ENCODE data around the gene ADGB. TPM values are rescaled to one million over a fixed set of nuclear protein-coding genes. Genes with fewer than 3 reads are reported as not detected.
"Not testable (repeated sequence)": the region's sequence is repeated elsewhere in the genome, so short reads cannot be mapped to it uniquely, and the experiment has no call there.

Gene ADGB
- total RNA-seq, 2 experiments from 2014 or later, result not detected

DNA sequence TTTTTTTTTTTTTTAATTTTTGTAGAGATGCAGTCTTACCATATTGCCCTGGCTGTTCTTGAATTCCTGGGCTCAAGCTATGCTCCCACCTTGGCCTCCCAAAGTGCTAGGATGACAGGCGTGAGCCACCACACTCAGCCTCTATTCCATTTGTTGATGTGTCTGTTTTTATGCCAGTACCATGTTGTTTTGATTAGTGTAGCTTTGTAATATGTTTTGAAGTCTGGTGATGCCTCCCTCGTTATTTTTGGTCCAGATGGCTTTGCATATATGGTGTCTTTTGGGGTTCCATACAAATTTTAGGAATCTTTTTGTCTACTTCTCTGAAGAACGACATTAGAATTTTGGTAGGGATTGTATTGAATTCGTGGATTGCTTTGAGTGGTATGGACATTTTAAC, 193.2 kb downstream of the ADGB start:
- H3K4me3 Mint-ChIP-seq, result no peak overlapping the region
- POLR2A ChIA-PET, result no interaction called here
- DNase-seq (no peak), ATAC-seq (ENCODE audit: low read depth) (no peak)
- H3K36me3 Mint-ChIP-seq, result no peaks in the 10 kb centered on the region
- H3K9me3 Mint-ChIP-seq, result peaks cover 9% of the 10 kb centered on the region
- peaks cover 12% of the 10 kb centered on the region for H3K4me1 Mint-ChIP-seq
- no peak overlapping the region for H3K27ac Mint-ChIP-seq
- H3K27me3 Mint-ChIP-seq, result peaks cover 6% of the 10 kb centered on the region

GRCh38 chr6:146793218-146793617, 194.4 kb downstream of the ADGB start:
- H3K4me3 Mint-ChIP-seq; H3K4me1 Mint-ChIP-seq; DNase-seq; POLR2A ChIA-PET; ATAC-seq (ENCODE audit: low read depth); H3K9me3 Mint-ChIP-seq; H3K27me3 Mint-ChIP-seq; H3K27ac Mint-ChIP-seq; H3K36me3 Mint-ChIP-seq: not testable (repeated sequence)

GRCh38 chr6:146795479-146796133, 196.8 kb downstream of the ADGB start:
- no peak for DNase-seq
- no peak for ATAC-seq (ENCODE audit: low read depth)
- peaks cover 8% of the 10 kb centered on the region for H3K27me3 Mint-ChIP-seq
- no peak overlapping the region for H3K27ac Mint-ChIP-seq
- H3K4me3 Mint-ChIP-seq, result no peak overlapping the region
- H3K4me1 Mint-ChIP-seq, result peaks cover 1% of the 10 kb centered on the region
- peaks cover 9% of the 10 kb centered on the region for H3K9me3 Mint-ChIP-seq
- POLR2A ChIA-PET, result no interaction called here
- H3K36me3 Mint-ChIP-seq, result no peaks in the 10 kb centered on the region

DNA sequence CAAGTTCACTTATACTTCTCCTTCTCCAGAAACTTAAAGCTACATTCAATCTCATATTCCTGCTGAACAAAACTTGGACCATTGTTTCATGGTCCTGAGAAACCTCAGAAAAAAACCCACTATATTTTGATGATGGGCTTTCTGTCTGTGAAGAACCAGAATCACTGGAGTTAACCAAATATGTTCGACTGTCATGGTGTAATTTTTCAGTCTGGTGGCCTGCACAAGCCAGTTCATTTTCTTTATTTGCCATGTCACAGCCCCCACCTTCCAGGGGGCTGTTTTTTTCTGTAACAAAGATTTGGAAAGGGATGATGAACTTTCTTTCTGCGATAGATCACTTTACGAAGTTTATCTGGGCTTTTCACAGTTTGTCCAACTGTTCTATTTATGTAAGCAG, 204.4 kb downstream of the ADGB start:
- H3K4me1 Mint-ChIP-seq; H3K27me3 Mint-ChIP-seq; H3K36me3 Mint-ChIP-seq; H3K4me3 Mint-ChIP-seq; ATAC-seq (ENCODE audit: low read depth); POLR2A ChIA-PET; DNase-seq; H3K27ac Mint-ChIP-seq; H3K9me3 Mint-ChIP-seq: not testable (repeated sequence)

GRCh38 chr6:146803601-146804000, 204.8 kb downstream of the ADGB start:
- Mint-ChIP-seq H3K27me3 (peaks cover 9% of the 10 kb centered on the region), H3K4me3 (no peak overlapping the region), H3K9me3 (no peaks in the 10 kb centered on the region), H3K27ac (no peak overlapping the region), H3K4me1 (no peaks in the 10 kb centered on the region), H3K36me3 (no peaks in the 10 kb centered on the region)
- POLR2A ChIA-PET, result no interaction called here
- ATAC-seq (ENCODE audit: low read depth), result no peak
- no peak for DNase-seq

DNA sequence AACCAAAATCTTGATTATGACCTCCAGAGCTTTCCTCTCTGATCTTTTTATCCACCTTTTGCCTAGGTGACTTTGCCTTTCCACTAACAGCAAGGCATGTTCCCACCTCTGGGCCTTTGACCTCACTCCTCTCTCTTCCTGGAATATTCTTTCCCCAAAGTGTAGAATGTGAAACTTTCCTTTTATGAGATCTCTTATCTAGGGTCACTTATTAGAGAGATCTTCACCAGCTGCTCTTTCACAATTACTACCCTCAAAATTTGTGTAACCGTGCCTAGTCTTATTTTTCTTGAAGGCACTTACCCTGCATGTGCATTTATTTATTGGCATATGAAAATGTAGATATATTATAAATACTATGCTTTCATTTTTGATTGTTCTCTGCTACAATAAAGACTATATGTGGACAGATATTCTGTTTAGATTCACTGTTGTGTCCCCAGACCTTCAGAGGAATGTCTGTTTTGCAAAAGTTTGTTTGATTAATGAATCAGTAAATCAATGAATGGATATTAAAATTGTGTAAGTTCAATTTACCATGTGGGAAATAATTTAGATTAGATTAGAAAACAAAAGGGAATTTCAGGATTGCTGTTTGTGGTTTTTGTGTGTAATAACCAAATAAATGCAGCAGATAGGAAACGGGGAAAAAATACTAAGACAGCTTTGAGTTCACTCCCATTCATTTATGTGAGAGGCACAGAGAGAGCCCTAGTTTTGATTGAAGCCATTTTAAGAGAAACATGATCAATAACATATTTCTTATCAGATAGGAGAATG, 207.0 kb downstream of the ADGB start:
- POLR2A ChIA-PET, result no interaction called here

GRCh38 chr6:146809014-146809413, 210.2 kb downstream of the ADGB start:
- ATAC-seq (ENCODE audit: low read depth); H3K4me1 Mint-ChIP-seq; H3K27ac Mint-ChIP-seq; DNase-seq; H3K27me3 Mint-ChIP-seq; POLR2A ChIA-PET; H3K9me3 Mint-ChIP-seq; H3K4me3 Mint-ChIP-seq; H3K36me3 Mint-ChIP-seq: not testable (repeated sequence)

More for the DNA sequence above, 207.0 kb downstream of the ADGB start:
- H3K36me3 Mint-ChIP-seq, result no peaks in the 10 kb centered on the region
- no peaks in the 10 kb centered on the region for H3K9me3 Mint-ChIP-seq
- no peak overlapping the region for H3K4me3 Mint-ChIP-seq
- ATAC-seq (ENCODE audit: low read depth) (no peak), DNase-seq (no peak)
- peaks cover 7% of the 10 kb centered on the region for H3K27me3 Mint-ChIP-seq
- no peak overlapping the region for H3K27ac Mint-ChIP-seq
- no peaks in the 10 kb centered on the region for H3K4me1 Mint-ChIP-seq

- DNase-seq; H3K4me3 Mint-ChIP-seq; ATAC-seq (ENCODE audit: low read depth); H3K36me3 Mint-ChIP-seq; POLR2A ChIA-PET; H3K4me1 Mint-ChIP-seq; H3K27me3 Mint-ChIP-seq; H3K9me3 Mint-ChIP-seq; H3K27ac Mint-ChIP-seq: not testable (repeated sequence)
These were observed 214.1 kb downstream of the ADGB start for GRCh38 chr6:146812811-146813321.

- POLR2A ChIA-PET, result no interaction called here
- H3K4me1 Mint-ChIP-seq, result no peaks in the 10 kb centered on the region
- H3K36me3 Mint-ChIP-seq, result no peaks in the 10 kb centered on the region
- no peak overlapping the region for H3K27ac Mint-ChIP-seq
- H3K4me3 Mint-ChIP-seq, result no peak overlapping the region
- ATAC-seq (ENCODE audit: low read depth) (no peak), DNase-seq (no peak)
- H3K9me3 Mint-ChIP-seq, result no peaks in the 10 kb centered on the region
- peaks cover 7% of the 10 kb centered on the region for H3K27me3 Mint-ChIP-seq
These were observed 214.8 kb downstream of the ADGB start for GRCh38 chr6:146813554-146813953.

- Mint-ChIP-seq H3K36me3 (no peaks in the 10 kb centered on the region), H3K27ac (no peak overlapping the region), H3K4me1 (no peaks in the 10 kb centered on the region), H3K4me3 (no peak overlapping the region), H3K27me3 (peaks cover 7% of the 10 kb centered on the region), H3K9me3 (no peaks in the 10 kb centered on the region)
- POLR2A ChIA-PET, result no interaction called here
- ATAC-seq (ENCODE audit: low read depth) (no peak), DNase-seq (no peak)
These were observed 215.5 kb downstream of the ADGB start for GRCh38 chr6:146814148-146814750.

- ATAC-seq (ENCODE audit: low read depth); H3K4me3 Mint-ChIP-seq: not testable (repeated sequence)
These were observed 217.0 kb downstream of the ADGB start for GRCh38 chr6:146815511-146816462.

GRCh38 chr6:146819596-146820320, 221.0 kb downstream of the ADGB start:
- no peaks in the 10 kb centered on the region for H3K4me1 Mint-ChIP-seq
- no peak overlapping the region for H3K4me3 Mint-ChIP-seq
- no peaks in the 10 kb centered on the region for H3K36me3 Mint-ChIP-seq
- DNase-seq (no peak), ATAC-seq (ENCODE audit: low read depth) (no peak)
- POLR2A ChIA-PET, result no interaction called here
- H3K27me3 Mint-ChIP-seq, result peaks cover 7% of the 10 kb centered on the region
- no peaks in the 10 kb centered on the region for H3K9me3 Mint-ChIP-seq
- H3K27ac Mint-ChIP-seq, result no peak overlapping the region

More at GRCh38 chr6:146815511-146816462, 217.0 kb downstream of the ADGB start:
- POLR2A ChIA-PET, H3K4me1 Mint-ChIP-seq, H3K9me3 Mint-ChIP-seq, H3K27ac Mint-ChIP-seq, DNase-seq, H3K36me3 Mint-ChIP-seq: not testable (repeated sequence)
- H3K27me3 Mint-ChIP-seq, result peaks cover 11% of the 10 kb centered on the region
